ENCODE data around the gene FBXO21.

FBXO21 gene

DNA sequence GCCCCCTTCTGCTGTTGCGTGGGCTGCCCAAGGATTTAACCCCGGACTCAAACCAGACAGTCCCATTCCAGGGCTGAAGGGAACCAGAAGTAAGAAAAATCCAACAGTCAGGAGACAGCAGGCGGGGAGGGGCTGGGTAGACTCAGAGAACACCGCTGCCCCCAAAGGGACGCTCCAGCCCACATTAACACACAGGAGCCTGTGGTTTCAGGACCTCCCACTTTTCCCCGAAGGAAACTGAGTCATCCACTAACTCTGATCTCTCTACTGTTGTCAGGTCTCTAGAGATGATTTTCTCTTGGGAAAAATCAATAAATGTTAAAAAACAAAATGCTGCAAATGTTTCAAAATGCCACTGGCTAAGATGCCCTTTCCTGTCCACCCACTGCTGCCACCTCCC is 41.6 kb downstream of the FBXO21 start:
- no peaks in the 10 kb centered on the region for H3K9me3 ChIP-seq (ENCODE audit: low read length)
- H3K36me3 ChIP-seq (ENCODE audit: insufficient read depth, low read length), result peaks cover 82% of the 10 kb centered on the region
- no peaks in the 10 kb centered on the region for H3K9me2 ChIP-seq (ENCODE audit: low read depth, low read length)
- H3F3A ChIP-seq (ENCODE audit: insufficient read depth, low read length), result no peaks in the 10 kb centered on the region
- no peaks in the 10 kb centered on the region for H3K79me2 ChIP-seq (ENCODE audit: insufficient read depth, low read length)
- TF ChIP-seq, protein P1, sequence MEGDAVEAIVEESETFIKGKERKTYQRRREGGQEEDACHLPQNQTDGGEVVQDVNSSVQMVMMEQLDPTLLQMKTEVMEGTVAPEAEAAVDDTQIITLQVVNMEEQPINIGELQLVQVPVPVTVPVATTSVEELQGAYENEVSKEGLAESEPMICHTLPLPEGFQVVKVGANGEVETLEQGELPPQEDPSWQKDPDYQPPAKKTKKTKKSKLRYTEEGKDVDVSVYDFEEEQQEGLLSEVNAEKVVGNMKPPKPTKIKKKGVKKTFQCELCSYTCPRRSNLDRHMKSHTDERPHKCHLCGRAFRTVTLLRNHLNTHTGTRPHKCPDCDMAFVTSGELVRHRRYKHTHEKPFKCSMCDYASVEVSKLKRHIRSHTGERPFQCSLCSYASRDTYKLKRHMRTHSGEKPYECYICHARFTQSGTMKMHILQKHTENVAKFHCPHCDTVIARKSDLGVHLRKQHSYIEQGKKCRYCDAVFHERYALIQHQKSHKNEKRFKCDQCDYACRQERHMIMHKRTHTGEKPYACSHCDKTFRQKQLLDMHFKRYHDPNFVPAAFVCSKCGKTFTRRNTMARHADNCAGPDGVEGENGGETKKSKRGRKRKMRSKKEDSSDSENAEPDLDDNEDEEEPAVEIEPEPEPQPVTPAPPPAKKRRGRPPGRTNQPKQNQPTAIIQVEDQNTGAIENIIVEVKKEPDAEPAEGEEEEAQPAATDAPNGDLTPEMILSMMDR (IDR thresholded peaks at IDR 0.05; ENCODE audit: low read length), result no peak
- TF ChIP-seq EZH2 (IDR thresholded peaks at IDR 0.05; ENCODE audit: borderline replicate concordance, low read length), result no peak
- H3K27me3 ChIP-seq (ENCODE audit: insufficient read depth, low read length), result no peaks in the 10 kb centered on the region
- no peak overlapping the region for H2AFZ ChIP-seq (ENCODE audit: low read length)
- no peak overlapping the region for H3K4me2 ChIP-seq (ENCODE audit: low read length)
- H3K4me3 ChIP-seq (ENCODE audit: low read depth, low read length, poor library complexity, severe bottlenecking), result no peak overlapping the region
- H3K27ac ChIP-seq (ENCODE audit: low read depth, low read length, poor library complexity, severe bottlenecking), result no peak overlapping the region
- H3K4me1 ChIP-seq (ENCODE audit: insufficient read depth, low read length, severe bottlenecking), result peaks cover 2% of the 10 kb centered on the region
- H4K20me1 ChIP-seq (ENCODE audit: insufficient read depth, low read length), result no peaks in the 10 kb centered on the region
- no peak overlapping the region for H3K9ac ChIP-seq (ENCODE audit: low read length)

DNA sequence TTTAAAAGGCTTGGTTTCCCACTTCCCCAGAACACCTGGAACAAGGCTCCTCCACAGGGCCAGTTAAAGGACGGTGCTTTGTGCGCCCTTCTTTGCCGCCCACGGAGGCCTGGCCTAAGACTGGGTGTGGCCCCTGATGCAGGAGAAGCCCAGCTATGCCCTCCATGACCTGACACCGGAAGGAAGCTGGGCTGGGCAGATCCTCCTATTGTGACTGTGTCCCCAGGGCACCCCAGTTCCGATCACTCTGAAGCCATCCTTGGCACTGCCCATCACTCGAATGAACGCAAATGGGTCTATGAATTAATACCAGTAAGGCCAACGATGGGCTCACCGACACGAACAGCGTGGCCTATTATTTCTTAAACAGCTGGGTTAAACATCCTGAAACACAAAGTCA is 42.6 kb downstream of the FBXO21 start:
- no peaks in the 10 kb centered on the region for H3K79me2 ChIP-seq (ENCODE audit: insufficient read depth, low read length)
- H3K36me3 ChIP-seq (ENCODE audit: insufficient read depth, low read length), result peaks cover 77% of the 10 kb centered on the region
- no peak overlapping the region for H3K27ac ChIP-seq (ENCODE audit: low read depth, low read length, poor library complexity, severe bottlenecking)
- H3K9me2 ChIP-seq (ENCODE audit: low read depth, low read length), result no peaks in the 10 kb centered on the region
- H4K20me1 ChIP-seq (ENCODE audit: insufficient read depth, low read length), result no peaks in the 10 kb centered on the region
- no peaks in the 10 kb centered on the region for H3K9me3 ChIP-seq (ENCODE audit: low read length)
- H3K27me3 ChIP-seq (ENCODE audit: insufficient read depth, low read length), result no peaks in the 10 kb centered on the region
- no peak overlapping the region for H2AFZ ChIP-seq (ENCODE audit: low read length)
- no peak overlapping the region for H3K4me3 ChIP-seq (ENCODE audit: low read depth, low read length, poor library complexity, severe bottlenecking)
- H3K9ac ChIP-seq (ENCODE audit: low read length), result no peak overlapping the region
- no peak for TF ChIP-seq EZH2 (IDR thresholded peaks at IDR 0.05; ENCODE audit: borderline replicate concordance, low read length)
- TF ChIP-seq, protein P1 (IDR thresholded peaks at IDR 0.05; ENCODE audit: low read length), result no peak
- no peaks in the 10 kb centered on the region for H3F3A ChIP-seq (ENCODE audit: insufficient read depth, low read length)
- H3K4me1 ChIP-seq (ENCODE audit: insufficient read depth, low read length, severe bottlenecking), result peaks cover 12% of the 10 kb centered on the region
- no peak overlapping the region for H3K4me2 ChIP-seq (ENCODE audit: low read length)

DNA sequence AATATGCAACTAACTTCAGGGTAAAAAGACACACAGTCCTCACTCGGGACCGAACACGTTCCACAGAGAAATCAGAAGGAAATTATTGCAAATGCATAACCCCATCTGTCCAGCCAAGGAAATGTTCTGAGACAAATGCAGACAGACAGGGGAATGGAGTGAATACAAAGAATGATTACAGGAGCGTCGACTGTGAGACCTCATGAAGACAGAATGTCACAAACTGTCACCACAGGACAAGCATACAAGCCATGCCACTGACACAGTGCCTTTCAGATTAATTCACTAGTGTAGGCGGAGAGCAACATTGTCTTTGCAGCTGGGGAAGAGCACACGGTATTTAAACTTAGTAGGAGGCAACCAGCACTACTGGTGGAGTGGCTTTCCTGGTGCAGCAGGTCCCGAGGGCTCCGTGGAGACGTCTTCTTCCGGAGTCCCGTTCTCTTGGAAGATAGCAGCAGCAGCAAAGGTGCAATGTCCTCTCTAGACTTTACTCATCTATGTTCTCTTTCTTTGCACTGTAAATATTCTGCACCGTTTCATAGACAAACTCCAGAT is 44.6 kb downstream of the FBXO21 start:
- Histone ChIP-seq H3K79me2 (ENCODE audit: insufficient read depth, low read length) (no peaks in the 10 kb centered on the region), H3K4me1 (ENCODE audit: insufficient read depth, low read length, severe bottlenecking) (peaks cover 31% of the 10 kb centered on the region)

More for the DNA sequence above, 44.6 kb downstream of the FBXO21 start:
- TF ChIP-seq, protein P1 (IDR thresholded peaks at IDR 0.05; ENCODE audit: low read length), result no peak
- TF ChIP-seq EZH2 (IDR thresholded peaks at IDR 0.05; ENCODE audit: borderline replicate concordance, low read length), result no peak
- no peaks in the 10 kb centered on the region for H3F3A ChIP-seq (ENCODE audit: insufficient read depth, low read length)
- H3K36me3 ChIP-seq (ENCODE audit: insufficient read depth, low read length), result peaks cover 61% of the 10 kb centered on the region
- H3K27ac ChIP-seq (ENCODE audit: low read depth, low read length, poor library complexity, severe bottlenecking), result no peak overlapping the region
- no peak overlapping the region for H3K4me2 ChIP-seq (ENCODE audit: low read length)
- no peak overlapping the region for H3K4me3 ChIP-seq (ENCODE audit: low read depth, low read length, poor library complexity, severe bottlenecking)
- no peaks in the 10 kb centered on the region for H4K20me1 ChIP-seq (ENCODE audit: insufficient read depth, low read length)
- H3K9ac ChIP-seq (ENCODE audit: low read length), result no peak overlapping the region
- no peaks in the 10 kb centered on the region for H3K9me3 ChIP-seq (ENCODE audit: low read length)
- H2AFZ ChIP-seq (ENCODE audit: low read length), result no peak overlapping the region
- H3K27me3 ChIP-seq (ENCODE audit: insufficient read depth, low read length), result no peaks in the 10 kb centered on the region
- no peaks in the 10 kb centered on the region for H3K9me2 ChIP-seq (ENCODE audit: low read depth, low read length)
